DMS153 treated with DMSO at 0.1 percent for 48 hours (cell line): ENCODE results near the gene USP31.

ENCODE experiments used
- DNase-seq: peaks from one replicate; lab custom pipeline; 2025; ENCODE audit not compliant: unreplicated experiment; lab: John Stamatoyannopoulos, UW

The USP31 gene

GRCh38 chr16:23064639-23065038, 84.6 kb downstream of the USP31 start:
- no peak for DNase-seq

GRCh38 chr16:23062524-23062923, 86.7 kb downstream of the USP31 start:
- no peak for DNase-seq

GRCh38 chr16:23061669-23062068, 87.6 kb downstream of the USP31 start:
- no peak for DNase-seq

GRCh38 chr16:23060458-23061320, 88.6 kb downstream of the USP31 start:
- DNase-seq: peak; percentile 50

- DNase-seq: no peak
Observed at GRCh38 chr16:23059433-23059832, 89.8 kb downstream of the USP31 start.

- DNase-seq: no peak
Observed at GRCh38 chr16:23058576-23058975, 90.7 kb downstream of the USP31 start.

- DNase-seq: no peak
Observed at GRCh38 chr16:23057013-23057596, 92.1 kb downstream of the USP31 start.

- DNase-seq: no peak
Observed at GRCh38 chr16:23055481-23055880, 93.8 kb downstream of the USP31 start.

GRCh38 chr16:23052908-23053580, 96.2 kb downstream of the USP31 start:
- DNase-seq: no peak

GRCh38 chr16:23052221-23052620, 97.0 kb downstream of the USP31 start:
- no peak for DNase-seq

GRCh38 chr16:23051587-23051986, 97.7 kb downstream of the USP31 start:
- DNase-seq: no peak

GRCh38 chr16:23048164-23048563, 101.1 kb downstream of the USP31 start:
- DNase-seq: no peak

GRCh38 chr16:23045025-23045424, 104.2 kb downstream of the USP31 start:
- DNase-seq: no peak

- no peak for DNase-seq
Observed at GRCh38 chr16:23040246-23040645, 109.0 kb downstream of the USP31 start.

- no peak for DNase-seq
Observed at GRCh38 chr16:23039118-23039517, 110.1 kb downstream of the USP31 start.

GRCh38 chr16:23035240-23035639, 114.0 kb downstream of the USP31 start:
- no peak for DNase-seq

GRCh38 chr16:23031508-23032098, 117.6 kb downstream of the USP31 start:
- no peak for DNase-seq

- no peak for DNase-seq
Observed at GRCh38 chr16:23029733-23030420, 119.4 kb downstream of the USP31 start.

- DNase-seq: no peak
Observed at GRCh38 chr16:23027386-23027785, 121.9 kb downstream of the USP31 start.

- DNase-seq: no peak
Observed at GRCh38 chr16:23026784-23027362, 122.4 kb downstream of the USP31 start.
